Naive B cell (primary cell): ENCODE results near the gene ARNT2. TPM values are rescaled to one million over a fixed set of nuclear protein-coding genes. Genes with fewer than 3 reads are reported as not detected.
A peak's percentile ranks its signal among the peaks of the same experiment; 100 is the strongest.

Source experiments
- ATAC-seq, 2 donors: fragments of 150-1000 bp; cut with Tn5 transposase; 2 replicates each; pipeline ENCODE4 v1.10.0; 2021; ENCODE audit warnings: low read depth in 2 of 2, mild to moderate bottlenecking in 2 of 2, moderate library complexity in 2 of 2
- DNase-seq: peaks from one replicate; pipeline ENCODE4 v3.0.0; 2022
- H3K27ac Mint-ChIP-seq, 6 donors: one replicate each; pipeline ENCODE4 v1.8.0; 2020 to 2022; ENCODE audit warnings: mild to moderate bottlenecking in 6 of 6, mixed read lengths in 6 of 6, moderate library complexity in 5 of 6, inconsistent platforms in 2 of 6
- H3K27me3 Mint-ChIP-seq, 3 donors: one replicate each; pipeline ENCODE4 v1.8.0; 2021 to 2022; ENCODE audit warnings: mixed read lengths in 3 of 3, mild to moderate bottlenecking in 1 of 3
- H3K36me3 Mint-ChIP-seq, 2 donors: one replicate each; pipeline ENCODE4 v1.8.0; 2020 to 2022; ENCODE audit warnings: mixed read lengths in 2 of 2, inconsistent platforms in 1 of 2, mild to moderate bottlenecking in 1 of 2
- H3K4me1 Mint-ChIP-seq, 3 donors: one replicate each; pipeline ENCODE4 v1.8.0; 2020 to 2022; ENCODE audit warnings: mixed read lengths in 3 of 3, inconsistent platforms in 1 of 3, mild to moderate bottlenecking in 1 of 3, moderate library complexity in 1 of 3
- H3K4me3 Mint-ChIP-seq, 8 donors: one replicate each; pipeline ENCODE4 v1.8.0; 2020 to 2022; ENCODE audit warnings: mild to moderate bottlenecking in 8 of 8, mixed read lengths in 8 of 8, moderate library complexity in 8 of 8, inconsistent platforms in 2 of 8
- H3K9me3 Mint-ChIP-seq, 7 donors: one replicate each; pipeline ENCODE4 v1.8.0; 2020 to 2022; ENCODE audit warnings: mixed read lengths in 7 of 7, mild to moderate bottlenecking in 5 of 7, inconsistent platforms in 2 of 7, moderate library complexity in 1 of 7
- polyA plus RNA-seq, 6 donors: library from polyadenylated mRNA; unstranded; fragments of 300-500 nt; fragmentation: Illumina TruSeq; gene quantifications; one replicate each; pipeline ENCODE4 v1.2.3, GENCODE V29; 2021; ENCODE audit warnings: low read depth in 6 of 6

The ARNT2 gene
- polyA plus RNA-seq, 6 donors from 2014 or later: not detected

- H3K36me3 Mint-ChIP-seq: no peaks in the 10 kb centered on the region
- no peak overlapping the region for H3K4me3 Mint-ChIP-seq
- no peak overlapping the region for H3K27ac Mint-ChIP-seq
- ATAC-seq: no peak
- no peaks in the 10 kb centered on the region for H3K4me1 Mint-ChIP-seq
- H3K9me3 Mint-ChIP-seq: no peaks in the 10 kb centered on the region
- H3K27me3 Mint-ChIP-seq: peaks cover 5 to 22% (median 7%) of the 10 kb centered on the region in 3 donors
- DNase-seq: no peak
These were observed 177.8 kb downstream of the ARNT2 start for GRCh38 chr15:80581976-80582375.

GRCh38 chr15:80582816-80583423, 178.7 kb downstream of the ARNT2 start:
- DNase-seq (no peak), ATAC-seq (no peak)
- Mint-ChIP-seq H3K27ac (no peak overlapping the region), H3K36me3 (no peaks in the 10 kb centered on the region), H3K4me3 (no peak overlapping the region), H3K27me3 (peaks cover 0 to 13% (median 7%) of the 10 kb centered on the region in 3 donors), H3K4me1 (no peaks in the 10 kb centered on the region), H3K9me3 (no peaks in the 10 kb centered on the region)

GRCh38 chr15:80584561-80584964, 180.4 kb downstream of the ARNT2 start:
- Mint-ChIP-seq H3K36me3 (no peaks in the 10 kb centered on the region), H3K4me3 (peak overlapping the region in 1 of 8 donors; percentile 48), H3K4me1 (no peaks in the 10 kb centered on the region), H3K27me3 (peaks cover 0 to 10% (median 7%) of the 10 kb centered on the region in 3 donors), H3K9me3 (no peaks in the 10 kb centered on the region), H3K27ac (no peak overlapping the region)
- no peak for ATAC-seq
- no peak for DNase-seq

- peaks cover 0 to 10% (median 7%) of the 10 kb centered on the region in 3 donors for H3K27me3 Mint-ChIP-seq
- ATAC-seq (no peak), DNase-seq (no peak)
- no peaks in the 10 kb centered on the region for H3K9me3 Mint-ChIP-seq
- no peaks in the 10 kb centered on the region for H3K4me1 Mint-ChIP-seq
- H3K4me3 Mint-ChIP-seq: no peak overlapping the region
- H3K36me3 Mint-ChIP-seq: no peaks in the 10 kb centered on the region
- H3K27ac Mint-ChIP-seq: no peak overlapping the region
These were observed 180.9 kb downstream of the ARNT2 start for GRCh38 chr15:80584973-80585525.

GRCh38 chr15:80585544-80586018, 181.4 kb downstream of the ARNT2 start:
- Mint-ChIP-seq H3K4me3 (no peak overlapping the region), H3K27ac (no peak overlapping the region), H3K27me3 (peaks cover 0 to 10% (median 7%) of the 10 kb centered on the region in 3 donors), H3K4me1 (no peaks in the 10 kb centered on the region), H3K9me3 (no peaks in the 10 kb centered on the region), H3K36me3 (no peaks in the 10 kb centered on the region)
- no peak for ATAC-seq
- DNase-seq: no peak

GRCh38 chr15:80586161-80586560, 182.0 kb downstream of the ARNT2 start:
- DNase-seq (no peak), ATAC-seq (no peak)
- H3K4me1 Mint-ChIP-seq: no peaks in the 10 kb centered on the region
- H3K27me3 Mint-ChIP-seq: peaks cover 0 to 12% (median 10%) of the 10 kb centered on the region in 3 donors
- H3K27ac Mint-ChIP-seq: no peak overlapping the region
- peak overlapping the region in 1 of 8 donors; percentile 22 for H3K4me3 Mint-ChIP-seq
- no peaks in the 10 kb centered on the region for H3K9me3 Mint-ChIP-seq
- no peaks in the 10 kb centered on the region for H3K36me3 Mint-ChIP-seq

GRCh38 chr15:80587007-80587406, 182.8 kb downstream of the ARNT2 start:
- H3K27ac Mint-ChIP-seq: no peak overlapping the region
- ATAC-seq (no peak), DNase-seq (no peak)
- H3K9me3 Mint-ChIP-seq: no peaks in the 10 kb centered on the region
- H3K27me3 Mint-ChIP-seq: peaks cover 0 to 12% (median 10%) of the 10 kb centered on the region in 3 donors
- H3K4me3 Mint-ChIP-seq: no peak overlapping the region
- no peaks in the 10 kb centered on the region for H3K36me3 Mint-ChIP-seq
- no peaks in the 10 kb centered on the region for H3K4me1 Mint-ChIP-seq

- H3K4me1 Mint-ChIP-seq: no peaks in the 10 kb centered on the region
- H3K9me3 Mint-ChIP-seq: no peaks in the 10 kb centered on the region
- no peak for DNase-seq
- ATAC-seq: no peak
- no peaks in the 10 kb centered on the region for H3K36me3 Mint-ChIP-seq
- peak overlapping the region in 1 of 8 donors; percentile 9 for H3K4me3 Mint-ChIP-seq
- H3K27ac Mint-ChIP-seq: peak overlapping the region in 2 of 6 donors; percentile 2 to 77
- peaks cover 0 to 12% (median 10%) of the 10 kb centered on the region in 3 donors for H3K27me3 Mint-ChIP-seq
These were observed 183.8 kb downstream of the ARNT2 start for GRCh38 chr15:80587816-80588456.

GRCh38 chr15:80588801-80589200, 184.6 kb downstream of the ARNT2 start:
- no peak overlapping the region for H3K4me3 Mint-ChIP-seq
- no peaks in the 10 kb centered on the region for H3K4me1 Mint-ChIP-seq
- no peaks in the 10 kb centered on the region for H3K36me3 Mint-ChIP-seq
- DNase-seq: no peak
- no peaks in the 10 kb centered on the region for H3K9me3 Mint-ChIP-seq
- peaks cover 0 to 10% (median 6%) of the 10 kb centered on the region in 3 donors for H3K27me3 Mint-ChIP-seq
- no peak overlapping the region for H3K27ac Mint-ChIP-seq
- ATAC-seq: no peak

GRCh38 chr15:80590761-80591355, 186.7 kb downstream of the ARNT2 start:
- Mint-ChIP-seq H3K9me3 (no peaks in the 10 kb centered on the region), H3K4me1 (no peaks in the 10 kb centered on the region), H3K36me3 (no peaks in the 10 kb centered on the region), H3K4me3 (no peak overlapping the region), H3K27ac (no peak overlapping the region), H3K27me3 (peaks cover 0 to 5% (median 0%) of the 10 kb centered on the region in 3 donors)
- no peak for ATAC-seq
- DNase-seq: no peak

- no peaks in the 10 kb centered on the region for H3K9me3 Mint-ChIP-seq
- H3K27me3 Mint-ChIP-seq: peaks cover 0 to 5% (median 0%) of the 10 kb centered on the region in 3 donors
- H3K4me1 Mint-ChIP-seq: no peaks in the 10 kb centered on the region
- DNase-seq (no peak), ATAC-seq (no peak)
- H3K36me3 Mint-ChIP-seq: no peaks in the 10 kb centered on the region
- H3K4me3 Mint-ChIP-seq: no peak overlapping the region
- no peak overlapping the region for H3K27ac Mint-ChIP-seq
These were observed 187.3 kb downstream of the ARNT2 start for GRCh38 chr15:80591471-80591870.

- H3K27me3 Mint-ChIP-seq: peaks cover 0 to 5% (median 0%) of the 10 kb centered on the region in 3 donors
- H3K4me3 Mint-ChIP-seq: no peak overlapping the region
- H3K9me3 Mint-ChIP-seq: no peaks in the 10 kb centered on the region
- ATAC-seq (no peak), DNase-seq (no peak)
- no peaks in the 10 kb centered on the region for H3K36me3 Mint-ChIP-seq
- no peak overlapping the region for H3K27ac Mint-ChIP-seq
- no peaks in the 10 kb centered on the region for H3K4me1 Mint-ChIP-seq
These were observed 188.0 kb downstream of the ARNT2 start for GRCh38 chr15:80591938-80592825.

- no peaks in the 10 kb centered on the region for H3K9me3 Mint-ChIP-seq
- peaks cover 0 to 5% (median 0%) of the 10 kb centered on the region in 3 donors for H3K27me3 Mint-ChIP-seq
- DNase-seq: no peak
- H3K4me1 Mint-ChIP-seq: no peaks in the 10 kb centered on the region
- H3K27ac Mint-ChIP-seq: no peak overlapping the region
- ATAC-seq: no peak
- no peaks in the 10 kb centered on the region for H3K36me3 Mint-ChIP-seq
- H3K4me3 Mint-ChIP-seq: no peak overlapping the region
These were observed 189.4 kb downstream of the ARNT2 start for GRCh38 chr15:80593486-80594030.
